DND-41 (cell line): Measurements from ENCODE around the gene FLNC.

ENCODE experiments used
- ATAC-seq: fragments of 200-7000 bp; cut with Tn5 transposase; 3 replicates; pipeline ENCODE4 v1.9.1; 2021; ENCODE audit warnings: low read depth; ENCODE audit not compliant: insufficient read depth
- DNase-seq: peaks from one replicate; pipeline ENCODE4 v3.0.0-alpha.2; 2020
- H2AFZ ChIP-seq: 2 replicates; pipeline ENCODE4 v1.6.0; 2012; ENCODE audit warnings: low read depth, low read length
- H3K27ac ChIP-seq: 2 replicates; pipeline ENCODE4 v1.5.1; 2012; ENCODE audit warnings: low read length, inconsistent platforms
- H3K27me3 ChIP-seq: fragments of 200-600 bp; sonication (generic); 2 replicates; pipeline ENCODE4 v1.6.0; 2012; ENCODE audit warnings: low read length, mild to moderate bottlenecking, inconsistent platforms; ENCODE audit not compliant: insufficient read depth, poor library complexity
- H3K36me3 ChIP-seq: 2 replicates; pipeline ENCODE4 v1.5.1; 2012; ENCODE audit warnings: low read length, inconsistent platforms; ENCODE audit not compliant: insufficient read depth
- H3K4me1 ChIP-seq: 2 replicates; pipeline ENCODE4 v1.5.1; 2012; ENCODE audit warnings: mild to moderate bottlenecking, low read length; ENCODE audit not compliant: insufficient read depth
- H3K4me2 ChIP-seq: 2 replicates; pipeline ENCODE4 v1.6.0; 2012; ENCODE audit warnings: mild to moderate bottlenecking, moderate library complexity, low read length, inconsistent platforms; ENCODE audit not compliant: insufficient read depth
- H3K4me3 ChIP-seq, 2 experiments: fragments of 200-600 bp in 1 of 2; shearing (Covaris generic) in 1 of 2; 2 replicates each; pipeline ENCODE4 v1.5.1; 2012 to 2016; ENCODE audit warnings: inconsistent platforms in 2 of 2, low read length in 2 of 2, mild to moderate bottlenecking in 2 of 2, low read depth in 1 of 2, moderate library complexity in 1 of 2
- H3K79me2 ChIP-seq: 2 replicates; pipeline ENCODE4 v1.6.0; 2012; ENCODE audit warnings: low read length, inconsistent platforms; ENCODE audit not compliant: insufficient read depth
- H3K9ac ChIP-seq: 2 replicates; pipeline ENCODE4 v1.6.0; 2012; ENCODE audit warnings: low read depth, mild to moderate bottlenecking, inconsistent platforms, low read length, moderate library complexity
- H3K9me3 ChIP-seq: 2 replicates; pipeline ENCODE4 v1.5.1; 2012; ENCODE audit warnings: low read length, moderate library complexity, mild to moderate bottlenecking, inconsistent platforms; ENCODE audit not compliant: insufficient read depth, severe bottlenecking
- H4K20me1 ChIP-seq: 2 replicates; pipeline ENCODE4 v1.6.0; 2012; ENCODE audit warnings: low read length; ENCODE audit not compliant: insufficient read depth
- CTCF ChIP-seq: IDR thresholded peaks from 2 replicates; pipeline ENCODE4 v1.5.1; 2012; ENCODE audit warnings: borderline replicate concordance, low read length, moderate library complexity, mild to moderate bottlenecking; ENCODE audit not compliant: poor library complexity, severe bottlenecking; ENCODE audit errors: extremely low read depth
- EZH2 ChIP-seq: IDR thresholded peaks from 3 replicates; pipeline ENCODE4 v1.6.1; 2012; ENCODE audit warnings: borderline replicate concordance, low read depth, mild to moderate bottlenecking, moderate library complexity, low read length, inconsistent platforms; ENCODE audit not compliant: severe bottlenecking

FLNC gene

DNA sequence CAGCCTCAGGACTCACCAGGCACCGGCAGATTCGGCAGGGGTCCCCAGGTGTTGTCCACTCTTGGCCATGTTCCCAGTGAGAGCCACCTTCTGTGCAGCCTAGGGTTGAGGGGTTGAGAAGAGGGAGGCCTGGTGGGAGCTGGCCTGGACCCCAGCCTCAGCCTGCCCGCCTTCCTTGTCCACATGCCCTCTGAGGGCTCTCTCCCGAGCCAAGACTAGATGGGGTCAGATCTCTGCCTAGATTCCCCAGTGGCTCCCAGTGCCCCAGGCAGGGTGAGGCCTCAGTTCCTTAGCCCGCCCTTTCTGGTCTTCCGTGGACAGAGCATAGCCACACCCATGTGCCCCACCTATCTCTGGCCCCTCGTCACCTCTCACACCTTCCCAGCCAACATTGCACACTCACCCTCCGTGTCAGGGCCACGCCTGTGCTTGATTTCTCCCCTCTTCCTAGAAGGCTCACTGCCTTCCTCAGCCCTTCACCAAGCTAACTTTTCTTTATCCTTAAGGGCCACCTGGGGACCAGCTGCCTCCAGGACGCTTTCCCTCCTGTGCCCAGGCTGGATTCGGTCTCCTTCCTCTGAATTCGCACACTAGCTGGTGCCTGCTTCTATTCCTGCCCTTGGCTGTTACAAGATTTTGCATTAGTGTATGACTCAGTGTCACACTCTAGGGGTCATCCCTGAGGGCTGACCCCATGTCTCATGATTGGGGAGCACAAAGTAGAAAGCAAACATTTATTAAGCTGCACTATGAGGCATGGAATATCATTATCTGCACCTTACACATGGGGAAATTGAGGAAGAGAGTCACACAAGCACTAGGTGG lies 72.8 kb downstream of the FLNC start:
- Histone ChIP-seq H3K9ac (no peak overlapping the region), H3K27ac (no peak overlapping the region), H3K4me3 (no peak overlapping the region), H3K27me3 (no peaks in the 10 kb centered on the region), H3K4me1 (0 out of 2 replicates have a peak, but pooled peaks cover 3% of the 10 kb centered on the region), H2AFZ (no peak overlapping the region), H4K20me1 (no peaks in the 10 kb centered on the region), H3K79me2 (no peaks in the 10 kb centered on the region), H3K9me3 (peaks cover 13% of the 10 kb centered on the region), H3K36me3 (no peaks in the 10 kb centered on the region), H3K4me2 (no peak overlapping the region)
- TF ChIP-seq EZH2 (no peak), CTCF (no peak)
- DNase-seq, result no peak
- ATAC-seq, result no peak

- no peak overlapping the region for H3K4me2 ChIP-seq
- no peak overlapping the region for H2AFZ ChIP-seq
These were observed 73.6 kb downstream of the FLNC start for GRCh38 chr7:128903621-128904361.

GRCh38 chr7:128904381-128905197 lies 74.4 kb downstream of the FLNC start:
- no peak overlapping the region for H3K4me3 ChIP-seq
- H3K79me2 ChIP-seq, result no peaks in the 10 kb centered on the region
- ATAC-seq (peak; percentile 88), DNase-seq (peak; percentile 47)
- TF ChIP-seq CTCF, result peak; percentile 71
- TF ChIP-seq EZH2, result no peak
- H4K20me1 ChIP-seq, result no peaks in the 10 kb centered on the region
- no peak overlapping the region for H3K27ac ChIP-seq
- H3K36me3 ChIP-seq, result no peaks in the 10 kb centered on the region
- H3K4me1 ChIP-seq, result 0 out of 2 replicates have a peak, but pooled peaks cover 3% of the 10 kb centered on the region
- no peak overlapping the region for H3K9ac ChIP-seq
- no peaks in the 10 kb centered on the region for H3K27me3 ChIP-seq
- peaks cover 7% of the 10 kb centered on the region for H3K9me3 ChIP-seq
- no peak overlapping the region for H2AFZ ChIP-seq
- peak overlapping the region; percentile 29; the same call in 1 of the 2 replicates for H3K4me2 ChIP-seq

More at GRCh38 chr7:128903621-128904361, 73.6 kb downstream of the FLNC start:
- ATAC-seq, result no peak
- H3K9me3 ChIP-seq, result peaks cover 13% of the 10 kb centered on the region
- no peak for DNase-seq
- no peaks in the 10 kb centered on the region for H4K20me1 ChIP-seq
- no peak overlapping the region for H3K9ac ChIP-seq
- H3K27me3 ChIP-seq, result no peaks in the 10 kb centered on the region
- H3K79me2 ChIP-seq, result no peaks in the 10 kb centered on the region
- H3K36me3 ChIP-seq, result no peaks in the 10 kb centered on the region
- H3K4me1 ChIP-seq, result 0 out of 2 replicates have a peak, but pooled peaks cover 3% of the 10 kb centered on the region
- TF ChIP-seq CTCF (no peak), EZH2 (no peak)
- no peak overlapping the region for H3K4me3 ChIP-seq
- H3K27ac ChIP-seq, result no peak overlapping the region
